GM11168 (cell line): ENCODE data around the gene MAPK1IP1L.
"Not testable (repeated sequence)": the region's sequence is repeated elsewhere in the genome, so short reads cannot be mapped to it uniquely, and the experiment has no call there.

Experiments
- in situ Hi-C: fragments of 300-500 bp; cut with MboI; formaldehyde crosslinking; loops from one replicate; pipeline ENCODE4 v1.12.0; 2022; ENCODE audit warnings: low sequenced_read_pairs; ENCODE audit not compliant: unreplicated experiment

The MAPK1IP1L gene

DNA sequence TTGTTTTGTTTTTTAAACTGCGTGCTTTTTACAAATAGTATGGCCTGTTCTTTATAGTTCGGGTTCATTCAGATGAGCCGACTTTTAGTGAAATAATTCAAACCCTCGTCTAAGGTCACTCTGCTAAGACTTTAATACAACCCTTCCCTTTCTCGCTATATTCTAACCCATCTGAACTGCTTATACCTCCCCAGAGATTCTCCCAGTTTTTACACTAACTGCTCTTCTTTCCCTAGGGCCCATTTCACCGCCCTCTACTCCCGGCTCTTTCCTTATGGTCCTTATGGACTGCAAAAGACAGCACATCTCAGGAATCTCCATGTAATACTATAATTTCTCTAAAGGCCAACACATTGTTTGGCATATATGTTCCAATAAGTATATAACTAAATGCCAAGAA, 2.1 kb downstream of the MAPK1IP1L start:
- in situ Hi-C loops, result no loop called here

DNA sequence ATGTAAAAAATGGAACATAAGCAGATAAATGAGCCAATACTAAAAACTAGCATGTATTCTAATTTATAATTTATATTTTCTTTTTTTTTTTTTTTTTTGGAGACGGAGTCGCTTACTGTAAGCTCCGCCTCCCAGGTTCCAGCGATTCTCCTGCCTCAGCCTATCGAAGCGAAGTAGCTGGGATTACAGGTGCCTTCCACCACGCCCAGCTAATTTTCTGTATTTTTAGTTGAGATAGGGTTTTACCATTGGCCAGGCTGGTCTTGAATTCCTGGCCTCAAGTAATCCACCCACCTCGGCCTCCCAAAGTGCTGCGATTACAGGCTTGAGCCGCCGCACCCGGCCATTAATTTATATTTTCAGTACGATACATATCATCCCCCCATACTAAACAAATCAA, 2.7 kb downstream of the MAPK1IP1L start:
- in situ Hi-C loops, result no loop called here

DNA sequence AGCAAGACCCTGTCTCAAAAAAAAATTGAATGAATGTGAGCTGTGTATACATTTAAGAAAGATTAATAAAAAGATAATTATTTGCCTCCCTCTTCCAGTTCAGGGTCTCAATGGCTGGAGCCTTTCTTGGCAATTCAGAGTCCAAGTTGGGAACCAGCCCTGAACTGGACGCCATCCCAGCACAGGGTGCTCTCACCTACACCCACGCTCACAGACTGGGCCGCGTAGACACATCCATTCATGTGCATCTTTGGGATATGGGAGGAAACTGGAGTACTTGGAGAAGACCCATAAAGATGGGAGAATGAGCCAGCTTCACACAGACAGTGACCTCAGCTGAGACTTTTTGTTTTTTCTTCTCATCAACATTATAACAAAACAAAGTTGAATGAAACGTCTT, 6.5 kb downstream of the MAPK1IP1L start:
- in situ Hi-C loops, result no loop called here

DNA sequence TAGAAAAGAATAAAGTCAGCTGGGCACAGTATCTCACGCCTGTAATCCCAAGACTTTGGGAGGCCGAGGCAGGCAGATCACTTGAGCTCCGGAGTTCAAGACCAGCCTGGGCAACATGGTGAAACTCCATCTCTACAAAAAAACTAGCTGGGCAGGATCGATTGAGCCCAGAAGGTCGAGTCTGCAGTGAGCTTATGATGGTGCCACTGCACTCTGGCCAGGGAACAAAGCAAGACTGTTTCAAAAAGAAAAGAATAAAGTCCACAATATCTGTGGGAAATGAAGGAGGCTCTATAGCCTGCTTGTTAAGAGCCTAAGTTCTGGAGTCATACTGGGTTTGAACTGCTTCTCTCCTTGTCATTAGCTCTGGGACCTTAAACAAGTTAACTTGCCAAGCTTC, 7.9 kb downstream of the MAPK1IP1L start:
- in situ Hi-C loops, result no loop called here

DNA sequence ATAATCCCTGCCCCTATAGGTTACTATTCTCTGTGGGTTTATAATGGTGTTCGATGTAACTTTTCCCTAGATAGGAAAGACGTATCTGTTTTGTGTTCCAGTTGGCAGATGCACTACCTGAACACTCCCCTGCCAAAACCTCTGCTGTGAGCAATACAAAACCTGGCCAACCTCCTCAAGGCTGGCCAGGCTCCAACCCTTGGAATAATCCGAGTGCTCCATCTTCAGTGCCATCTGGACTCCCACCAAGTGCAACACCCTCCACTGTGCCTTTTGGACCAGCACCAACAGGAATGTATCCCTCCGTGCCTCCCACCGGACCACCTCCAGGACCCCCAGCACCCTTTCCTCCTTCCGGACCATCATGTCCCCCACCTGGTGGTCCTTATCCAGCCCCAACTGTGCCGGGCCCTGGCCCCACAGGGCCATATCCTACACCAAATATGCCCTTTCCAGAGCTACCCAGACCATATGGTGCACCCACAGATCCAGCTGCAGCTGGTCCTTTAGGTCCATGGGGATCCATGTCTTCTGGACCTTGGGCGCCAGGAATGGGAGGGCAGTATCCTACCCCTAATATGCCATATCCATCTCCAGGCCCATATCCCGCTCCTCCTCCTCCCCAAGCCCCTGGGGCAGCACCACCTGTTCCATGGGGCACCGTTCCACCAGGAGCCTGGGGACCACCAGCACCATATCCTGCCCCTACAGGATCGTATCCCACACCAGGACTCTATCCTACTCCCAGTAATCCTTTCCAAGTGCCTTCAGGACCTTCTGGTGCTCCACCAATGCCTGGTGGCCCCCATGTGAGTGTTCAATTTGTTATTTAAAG, 11.3 kb downstream of the MAPK1IP1L start:
- in situ Hi-C loops, result no loop called here

DNA sequence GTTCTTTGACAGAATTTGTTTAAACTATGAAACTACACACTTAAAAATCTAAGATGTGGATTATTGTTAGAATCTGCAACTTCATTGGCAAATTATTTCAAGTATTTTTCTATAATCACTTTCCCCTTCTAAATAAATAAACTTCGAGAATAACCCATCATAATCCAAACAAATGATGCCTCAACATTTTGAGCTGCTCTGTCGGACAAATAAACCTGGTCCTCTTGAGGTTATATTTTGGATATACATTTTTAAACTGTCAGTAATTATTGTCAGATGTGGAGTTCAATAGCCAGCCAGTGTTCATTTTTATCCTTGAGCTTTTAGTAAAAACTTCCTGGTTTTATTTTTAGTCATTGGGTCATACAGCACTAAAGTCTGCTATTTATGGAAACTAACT, 13.4 kb downstream of the MAPK1IP1L start:
- in situ Hi-C loops, result not testable (repeated sequence)

DNA sequence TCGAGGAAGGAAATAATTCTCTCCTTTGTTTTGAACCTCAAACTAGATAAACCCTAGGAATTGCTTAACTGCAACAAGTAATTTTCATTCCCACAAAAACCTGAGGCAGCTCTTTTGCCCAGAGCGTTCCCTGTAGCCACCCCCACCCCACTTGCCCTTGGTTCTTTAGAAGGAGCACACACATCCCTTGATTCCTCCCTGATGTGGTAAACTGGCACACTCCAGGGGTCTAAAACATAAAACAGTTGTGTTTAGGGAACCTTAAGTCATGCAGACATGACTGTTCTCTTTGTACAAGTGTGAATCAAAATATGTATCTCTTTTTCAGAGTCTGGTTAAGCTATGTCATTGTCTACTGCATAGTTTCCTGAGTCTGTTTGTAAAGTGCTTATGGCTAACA, 14.0 kb downstream of the MAPK1IP1L start:
- in situ Hi-C loops, result no loop called here

DNA sequence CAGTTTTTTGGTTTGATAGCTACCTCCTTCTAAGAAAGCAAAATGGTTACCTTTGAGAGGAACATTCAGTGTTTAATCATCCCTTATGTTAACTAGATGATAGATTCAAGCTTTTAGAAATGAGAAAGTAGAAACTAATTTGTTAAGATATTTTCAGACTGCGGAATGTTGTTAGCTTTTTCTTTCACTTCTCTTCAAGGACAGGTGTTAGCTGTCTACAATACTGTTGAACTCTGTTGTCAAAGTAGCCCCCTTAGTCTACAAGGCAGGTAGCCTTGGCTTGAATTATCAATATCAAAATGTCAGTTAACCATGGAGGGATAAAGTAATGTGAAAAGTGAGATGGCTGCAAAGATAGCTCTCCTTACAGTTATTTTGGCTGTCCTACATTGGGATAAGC, 14.8 kb downstream of the MAPK1IP1L start:
- in situ Hi-C loops, result no loop called here

DNA sequence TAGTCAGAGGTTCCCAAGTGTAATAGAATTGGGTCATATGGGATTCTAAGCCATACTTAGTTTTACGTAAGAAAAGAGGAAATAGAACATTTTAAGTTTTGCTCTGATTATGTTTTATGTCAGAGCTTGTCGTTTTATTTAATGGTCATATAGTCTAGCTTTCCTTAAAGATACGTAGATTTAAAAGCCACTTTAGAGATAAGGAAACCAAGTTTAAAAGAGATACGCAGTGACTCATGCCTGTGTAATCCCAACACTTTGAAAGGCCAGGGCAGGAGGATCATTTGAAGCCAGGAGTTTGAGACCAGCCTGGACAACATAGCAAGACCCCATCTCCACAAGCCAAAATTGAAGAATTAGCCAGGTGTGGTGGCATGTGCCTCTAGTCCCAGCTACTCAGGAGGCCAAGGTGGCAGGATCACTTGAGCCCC, 19.5 kb downstream of the MAPK1IP1L start:
- in situ Hi-C loops, result no loop called here

DNA sequence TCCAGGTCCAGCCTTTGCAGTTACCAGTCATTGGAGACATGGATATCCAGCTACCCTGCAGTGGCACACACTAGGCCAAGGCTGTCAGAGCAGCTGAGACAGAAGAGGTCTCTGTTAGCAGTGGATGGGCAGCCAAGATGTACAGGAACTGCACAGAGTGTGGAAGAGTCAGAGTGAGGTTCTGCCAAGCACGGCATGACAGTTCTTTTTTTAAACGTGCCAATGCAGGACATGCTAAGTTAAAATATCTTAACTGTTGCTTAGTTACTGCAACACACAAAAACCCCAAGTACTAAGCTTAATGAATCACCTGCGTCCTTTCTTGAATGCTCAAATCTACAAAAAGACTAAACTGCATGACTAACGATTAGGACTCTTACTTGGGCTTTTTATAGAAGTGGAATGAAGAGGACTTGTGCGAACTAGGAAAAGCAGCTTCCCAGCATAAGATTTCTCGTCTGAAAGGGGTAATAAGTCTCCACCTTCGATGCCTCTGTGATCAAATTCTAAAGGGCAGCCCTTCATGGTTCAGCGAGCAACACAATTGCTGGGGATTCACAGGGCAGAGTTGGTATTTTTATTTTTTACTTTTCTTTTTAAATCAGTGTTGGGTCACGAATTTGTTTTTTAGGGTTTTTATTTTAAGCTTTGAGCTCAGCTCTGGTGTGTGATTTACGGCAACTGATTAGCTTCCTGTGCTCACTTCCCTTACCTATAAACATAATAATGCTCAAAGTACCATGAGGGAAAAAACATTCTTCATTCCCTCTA, 20.6 kb downstream of the MAPK1IP1L start:
- in situ Hi-C loops, result no loop called here

DNA sequence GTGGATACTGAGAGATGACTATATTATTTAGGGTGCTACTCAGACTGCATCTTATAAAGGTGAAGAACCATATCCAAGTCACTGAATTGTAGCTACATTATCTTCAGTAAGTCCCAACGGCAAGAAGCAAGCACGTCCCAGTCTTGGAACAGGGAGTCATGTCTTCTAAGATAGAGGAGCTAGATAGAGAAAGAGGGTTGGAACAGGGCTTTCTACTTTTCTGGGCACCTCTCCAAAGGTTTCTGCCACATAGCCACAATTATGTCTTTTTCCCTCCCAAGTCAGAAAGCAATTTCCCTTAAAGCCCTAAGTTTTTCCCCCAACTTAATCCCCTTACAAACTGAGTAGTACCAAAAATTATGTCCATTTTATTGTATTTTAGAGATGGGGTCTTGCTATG, 22.4 kb downstream of the MAPK1IP1L start:
- in situ Hi-C loops, result no loop called here

DNA sequence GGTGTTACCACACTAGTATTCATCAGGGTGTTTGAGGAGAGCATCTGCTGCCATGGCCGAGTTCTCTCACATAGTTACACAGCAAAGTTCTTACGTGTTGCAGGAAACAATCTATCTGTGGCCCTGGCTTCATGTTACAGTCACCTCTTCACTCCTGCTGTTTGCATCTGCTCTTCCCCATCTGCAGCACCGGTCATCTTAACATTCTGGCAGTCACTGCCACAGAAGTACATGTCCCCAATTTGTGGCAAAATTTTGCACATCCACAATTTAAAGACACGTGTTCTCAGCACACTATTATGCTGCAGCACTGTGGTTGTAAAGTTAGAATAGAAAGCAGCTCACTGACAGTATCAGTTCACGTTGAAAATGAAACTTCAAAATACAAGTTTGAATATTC, 23.2 kb downstream of the MAPK1IP1L start:
- in situ Hi-C loops, result no loop called here

DNA sequence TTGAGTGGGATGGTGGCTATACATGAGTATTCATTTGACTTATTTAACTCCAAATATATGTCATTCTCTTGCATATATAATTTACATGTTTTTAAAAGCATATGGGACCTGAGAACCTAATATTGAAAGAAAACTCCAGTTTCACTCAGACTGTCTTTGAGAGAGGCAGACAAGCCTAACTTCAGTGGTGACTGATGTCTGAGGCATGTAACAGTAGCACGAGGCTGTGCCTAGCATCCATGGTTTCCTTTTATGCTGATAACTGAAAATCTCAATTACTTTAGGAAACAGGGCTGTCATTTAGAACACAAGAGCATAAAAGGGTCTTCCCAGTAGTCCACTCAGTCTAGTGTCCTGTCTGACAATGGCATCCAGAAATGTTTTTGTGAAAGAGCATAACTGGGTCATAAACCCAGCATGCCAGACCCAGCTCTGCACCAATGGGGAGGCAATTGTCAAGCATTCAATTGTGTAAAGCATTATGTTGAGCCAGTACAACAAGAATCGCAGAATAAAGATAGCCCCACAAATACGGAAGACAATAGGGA, 24.3 kb downstream of the MAPK1IP1L start:
- in situ Hi-C loops, result no loop called here

DNA sequence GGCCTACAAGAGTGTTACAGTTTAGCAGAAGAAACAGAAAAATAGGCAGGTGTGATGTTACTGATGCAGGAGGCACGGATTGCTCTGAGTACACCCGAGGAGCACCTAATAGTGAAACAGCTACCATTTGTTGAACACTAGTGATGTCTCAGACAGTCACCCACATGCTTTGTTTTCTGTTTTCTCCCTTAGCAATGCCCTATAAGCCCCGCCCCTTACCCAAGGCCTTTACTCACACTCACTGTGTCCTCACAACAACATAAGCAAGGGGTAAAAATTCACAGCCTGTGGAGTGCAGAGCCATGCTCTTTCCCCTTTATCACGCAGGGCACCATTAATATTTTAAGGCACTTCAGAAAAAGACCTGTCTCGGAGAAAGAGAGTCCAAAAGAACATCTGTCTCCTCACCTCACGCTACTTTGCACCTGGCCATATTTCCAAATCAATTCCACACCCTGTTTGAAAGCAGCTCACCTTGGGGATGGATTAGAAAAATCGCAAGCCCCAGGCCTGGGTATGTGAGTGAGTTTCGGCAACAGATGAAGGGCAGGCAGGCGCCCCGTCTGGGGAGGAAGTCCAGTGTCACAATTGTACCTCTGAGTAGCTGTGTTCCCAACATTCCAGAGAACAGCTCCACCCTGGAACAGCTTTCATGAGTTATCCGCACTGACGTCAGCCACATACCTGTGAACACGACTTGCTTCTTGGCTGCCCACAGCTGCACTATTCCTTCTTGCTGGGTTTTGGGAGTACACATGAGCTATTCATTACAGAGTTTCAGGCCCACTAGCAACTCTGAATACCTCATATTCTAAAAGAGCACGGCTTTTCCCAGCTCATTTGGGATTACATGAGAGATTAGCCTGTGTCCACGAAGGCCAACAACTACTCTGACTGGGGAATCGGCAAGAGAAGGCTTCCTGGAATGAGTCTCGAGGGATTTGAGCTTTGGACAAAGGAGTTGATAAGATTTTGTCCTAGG, 26.0 kb downstream of the MAPK1IP1L start:
- in situ Hi-C loops, result no loop called here

DNA sequence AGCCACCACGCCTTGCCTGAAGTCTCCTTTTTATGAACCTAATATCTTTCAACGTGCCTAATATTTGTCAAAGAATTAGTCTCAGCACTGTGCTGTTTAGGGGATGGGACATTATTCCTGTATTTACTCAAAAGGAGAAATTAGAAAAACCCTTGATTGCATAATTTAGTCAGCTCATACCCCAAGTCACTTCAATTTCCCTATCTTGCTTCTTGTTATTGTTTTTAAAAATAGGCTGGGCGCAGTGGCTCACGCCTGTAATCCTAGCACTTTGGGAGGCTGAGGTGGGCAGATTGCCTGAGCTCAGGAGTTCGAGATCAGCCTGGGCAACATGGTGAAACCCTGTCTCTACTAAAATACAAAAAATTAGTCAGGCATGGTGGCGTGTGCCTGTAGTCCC, 28.5 kb downstream of the MAPK1IP1L start:
- in situ Hi-C loops, result not testable (repeated sequence)

DNA sequence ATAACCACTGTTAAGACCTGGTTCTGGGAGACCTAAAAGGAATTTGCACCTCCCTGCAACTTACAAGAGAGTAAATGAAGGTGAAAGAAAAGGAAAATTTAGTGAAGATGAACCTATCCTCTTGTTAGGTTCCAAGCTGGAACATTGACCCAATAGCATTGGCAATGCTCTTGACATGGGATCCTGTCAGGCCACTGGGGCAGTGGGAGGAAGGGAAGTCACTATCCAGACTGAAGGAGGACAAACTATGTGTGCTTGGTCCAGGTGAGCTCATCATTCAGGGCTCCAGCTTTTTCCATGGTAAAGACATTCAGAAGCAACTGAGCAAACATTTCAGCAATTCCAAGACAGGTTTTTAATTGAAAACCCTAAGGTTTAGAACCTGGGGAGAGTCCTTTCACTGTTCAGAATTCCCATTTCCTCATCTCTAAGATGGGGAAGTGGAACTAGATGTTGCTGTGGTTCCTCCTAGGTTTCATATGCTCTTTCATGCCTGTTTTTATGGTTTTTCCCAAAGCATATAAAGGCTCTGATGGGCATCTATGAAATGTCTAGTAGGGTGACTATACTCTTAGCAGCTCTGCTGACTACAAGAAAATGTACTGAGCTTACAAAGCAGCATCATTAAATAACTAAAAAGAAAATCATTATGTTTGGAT, 33.1 kb downstream of the MAPK1IP1L start:
- in situ Hi-C loops, result no loop called here

DNA sequence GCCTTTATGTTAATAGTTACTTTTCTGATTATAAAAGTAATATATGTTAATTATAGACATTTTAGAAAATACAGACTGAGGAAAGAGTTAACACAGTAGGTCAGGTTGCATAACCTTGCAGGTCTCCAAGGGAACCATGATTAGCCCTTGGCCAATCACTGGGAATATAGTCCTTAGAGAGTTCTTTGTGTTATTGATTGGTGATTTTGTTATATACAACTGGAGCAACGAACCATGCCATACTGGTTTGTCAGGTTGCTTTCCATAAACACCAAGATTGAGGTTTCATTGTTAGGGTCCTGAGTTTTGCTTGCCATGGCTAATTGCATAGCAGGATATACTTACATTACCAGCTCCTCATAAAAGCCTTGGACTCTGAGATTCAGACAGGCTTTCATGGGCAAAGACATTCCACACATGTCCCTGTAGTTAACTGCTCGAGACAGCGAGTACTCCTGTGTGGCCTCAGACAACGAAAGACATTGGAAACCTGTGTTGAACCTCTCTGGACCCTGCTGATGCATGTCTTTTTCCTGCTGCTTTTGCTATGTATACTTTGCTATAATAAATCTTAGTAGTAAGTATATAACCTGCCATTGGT, 33.7 kb downstream of the MAPK1IP1L start:
- in situ Hi-C loops, result no loop called here

DNA sequence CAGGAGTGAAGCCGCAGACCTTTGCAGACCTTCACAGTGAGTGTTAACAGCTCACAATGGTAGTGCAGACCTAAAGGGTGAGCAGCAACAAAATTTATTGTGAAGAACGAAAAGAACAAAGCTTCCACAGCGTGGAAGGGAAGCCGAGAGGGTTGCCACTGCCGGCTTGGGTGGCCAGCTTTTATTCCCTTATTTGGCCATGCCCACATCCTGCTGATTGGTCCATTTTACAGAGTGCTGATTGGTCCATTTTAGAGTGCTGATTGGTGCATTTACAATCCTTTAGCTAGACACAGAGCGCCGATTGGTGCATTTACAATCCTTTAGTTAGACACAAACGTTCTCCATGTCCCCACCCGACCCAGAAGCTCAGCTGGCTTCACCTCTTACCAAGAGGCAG, 35.5 kb downstream of the MAPK1IP1L start:
- in situ Hi-C loops, result no loop called here

DNA sequence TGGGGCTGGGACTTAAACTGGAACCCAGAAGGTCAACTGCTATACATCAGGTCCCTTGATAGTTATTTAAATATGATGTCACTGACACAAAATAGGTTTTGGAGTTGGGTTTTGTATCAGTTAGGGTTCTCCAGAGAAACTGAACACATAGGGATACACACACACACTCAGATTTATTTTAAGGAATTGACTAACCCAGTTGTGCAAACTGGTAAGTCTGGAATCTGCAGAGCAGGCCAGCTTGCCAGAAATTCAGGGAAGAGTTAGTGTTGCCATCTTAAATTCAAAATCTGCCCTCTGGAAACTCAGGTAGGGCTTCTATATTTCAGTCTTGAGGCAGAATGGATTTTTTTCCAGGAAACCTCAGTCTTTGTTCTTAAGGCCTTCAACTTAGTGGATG, 36.9 kb downstream of the MAPK1IP1L start:
- in situ Hi-C loops, result no loop called here
